ENCODE data around the gene MTREX. TPM values are rescaled to one million over a fixed set of nuclear protein-coding genes. Genes with fewer than 3 reads are reported as not detected.

Gene MTREX
- total and polyA plus RNA-seq, 7 donors = 11.3 to 76.7 (median 59.0) TPM

DNA sequence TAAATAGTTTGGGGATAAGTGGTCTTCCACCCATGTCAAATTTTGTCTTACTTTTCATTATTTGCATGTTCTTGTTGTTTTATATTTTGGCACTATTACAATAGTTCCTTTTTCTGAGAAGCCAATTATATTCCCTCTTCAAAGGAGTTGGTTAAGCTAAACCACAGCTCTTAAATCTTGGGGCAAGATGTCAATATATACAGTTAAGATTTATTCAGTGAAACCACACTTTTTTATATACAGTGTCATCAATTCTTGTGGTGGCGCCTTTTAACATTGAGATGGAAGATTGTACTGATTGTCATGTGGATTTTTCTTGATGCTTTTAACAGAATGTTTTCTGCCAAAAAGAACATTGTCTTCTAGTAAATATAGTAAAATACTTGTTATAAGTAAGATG is 104.1 kb downstream of the MTREX start:
- Histone ChIP-seq H3K9me3 (no peaks in the 10 kb centered on the region), H3K4me3 (no peak overlapping the region), H3K4me1 (peaks cover 0 to 20% (median 7%) of the 10 kb centered on the region in 4 donors), H3K36me3 (peaks cover 0 to 32% (median 0%) of the 10 kb centered on the region in 4 donors), H3K27ac (no peak overlapping the region), H3K27me3 (no peaks in the 10 kb centered on the region)
- intact Hi-C loops (cut with DNase I) = no loop called here
- 78 to 94% methylated on average over 1 of the region's 1 CpG for WGBS, 2 donors
- TF ChIP-seq, protein P1, sequence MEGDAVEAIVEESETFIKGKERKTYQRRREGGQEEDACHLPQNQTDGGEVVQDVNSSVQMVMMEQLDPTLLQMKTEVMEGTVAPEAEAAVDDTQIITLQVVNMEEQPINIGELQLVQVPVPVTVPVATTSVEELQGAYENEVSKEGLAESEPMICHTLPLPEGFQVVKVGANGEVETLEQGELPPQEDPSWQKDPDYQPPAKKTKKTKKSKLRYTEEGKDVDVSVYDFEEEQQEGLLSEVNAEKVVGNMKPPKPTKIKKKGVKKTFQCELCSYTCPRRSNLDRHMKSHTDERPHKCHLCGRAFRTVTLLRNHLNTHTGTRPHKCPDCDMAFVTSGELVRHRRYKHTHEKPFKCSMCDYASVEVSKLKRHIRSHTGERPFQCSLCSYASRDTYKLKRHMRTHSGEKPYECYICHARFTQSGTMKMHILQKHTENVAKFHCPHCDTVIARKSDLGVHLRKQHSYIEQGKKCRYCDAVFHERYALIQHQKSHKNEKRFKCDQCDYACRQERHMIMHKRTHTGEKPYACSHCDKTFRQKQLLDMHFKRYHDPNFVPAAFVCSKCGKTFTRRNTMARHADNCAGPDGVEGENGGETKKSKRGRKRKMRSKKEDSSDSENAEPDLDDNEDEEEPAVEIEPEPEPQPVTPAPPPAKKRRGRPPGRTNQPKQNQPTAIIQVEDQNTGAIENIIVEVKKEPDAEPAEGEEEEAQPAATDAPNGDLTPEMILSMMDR (IDR thresholded peaks at IDR 0.05) = no peak
- no peak for TF ChIP-seq EP300 (IDR thresholded peaks at IDR 0.05)
- TF ChIP-seq POLR2A (IDR thresholded peaks at IDR 0.05) = no peak
- TF ChIP-seq POLR2AphosphoS5 (IDR thresholded peaks at IDR 0.05) = no peak
- DNase-seq = no peak

GRCh38 chr5:55413644-55414043 is 105.9 kb downstream of the MTREX start:
- TF ChIP-seq POLR2AphosphoS5 (IDR thresholded peaks at IDR 0.05) = no peak
- TF ChIP-seq, protein P1 (IDR thresholded peaks at IDR 0.05) = no peak
- TF ChIP-seq EP300 (IDR thresholded peaks at IDR 0.05) = no peak
- no peak for TF ChIP-seq POLR2A (IDR thresholded peaks at IDR 0.05)
- intact Hi-C loops (cut with DNase I) = no loop called here
- Histone ChIP-seq H3K4me3 (no peak overlapping the region), H3K36me3 (peaks cover 0 to 32% (median 0%) of the 10 kb centered on the region in 4 donors), H3K9me3 (no peaks in the 10 kb centered on the region), H3K27ac (no peak overlapping the region), H3K27me3 (no peaks in the 10 kb centered on the region), H3K4me1 (peaks cover 0 to 19% (median 6%) of the 10 kb centered on the region in 4 donors)
- no peak for DNase-seq
- WGBS, 2 donors = 85 to 89% methylated on average over 2 of the region's 2 CpGs

GRCh38 chr5:55415071-55415470 is 107.3 kb downstream of the MTREX start:
- no peak for DNase-seq
- Histone ChIP-seq H3K27ac (no peak overlapping the region), H3K4me1 (peaks cover 0 to 33% (median 20%) of the 10 kb centered on the region in 4 donors), H3K9me3 (no peaks in the 10 kb centered on the region), H3K36me3 (peaks cover 0 to 32% (median 0%) of the 10 kb centered on the region in 4 donors), H3K27me3 (no peaks in the 10 kb centered on the region), H3K4me3 (no peak overlapping the region)
- intact Hi-C loops (cut with DNase I) = no loop called here
- TF ChIP-seq, protein P1 (IDR thresholded peaks at IDR 0.05) = no peak
- TF ChIP-seq POLR2A (IDR thresholded peaks at IDR 0.05) = no peak
- no peak for TF ChIP-seq EP300 (IDR thresholded peaks at IDR 0.05)
- TF ChIP-seq POLR2AphosphoS5 (IDR thresholded peaks at IDR 0.05) = no peak

- DNase-seq = no peak
- Histone ChIP-seq H3K4me1 (peaks cover 0 to 45% (median 33%) of the 10 kb centered on the region in 4 donors), H3K36me3 (peaks cover 0 to 21% (median 0%) of the 10 kb centered on the region in 4 donors), H3K4me3 (no peak overlapping the region), H3K9me3 (no peaks in the 10 kb centered on the region), H3K27ac (peak overlapping the region in 1 of 4 donors; percentile 17), H3K27me3 (no peaks in the 10 kb centered on the region)
- no peak for TF ChIP-seq EP300 (IDR thresholded peaks at IDR 0.05)
- no peak for TF ChIP-seq POLR2AphosphoS5 (IDR thresholded peaks at IDR 0.05)
- TF ChIP-seq, protein P1 (IDR thresholded peaks at IDR 0.05) = no peak
- no peak for TF ChIP-seq POLR2A (IDR thresholded peaks at IDR 0.05)
- intact Hi-C loops (cut with DNase I) = no loop called here
Observed at GRCh38 chr5:55416306-55416705, 108.5 kb downstream of the MTREX start.
